Sigmoid colon (tissue), 4 donors: ENCODE results near the gene TSPAN14.

Experiments used
- EP300 ChIP-seq, 4 donors: sonication (generic); formaldehyde crosslinking; IDR thresholded peaks; one replicate each; pipeline ENCODE4 v1.6.1; 2017; ENCODE audit warnings: antibody characterized with exemption in 4 of 4
- TF ChIP-seq, protein P1 (sequence below), 4 experiments: fragments of 450-650 bp in 3 of 4; fragments of 200-600 bp in 1 of 4; IDR thresholded peaks; one replicate each; pipeline ENCODE4 v1.5.1; 2016 to 2019; ENCODE audit warnings: antibody characterized with exemption in 4 of 4, mild to moderate bottlenecking in 3 of 4, moderate library complexity in 2 of 4

DNA sequence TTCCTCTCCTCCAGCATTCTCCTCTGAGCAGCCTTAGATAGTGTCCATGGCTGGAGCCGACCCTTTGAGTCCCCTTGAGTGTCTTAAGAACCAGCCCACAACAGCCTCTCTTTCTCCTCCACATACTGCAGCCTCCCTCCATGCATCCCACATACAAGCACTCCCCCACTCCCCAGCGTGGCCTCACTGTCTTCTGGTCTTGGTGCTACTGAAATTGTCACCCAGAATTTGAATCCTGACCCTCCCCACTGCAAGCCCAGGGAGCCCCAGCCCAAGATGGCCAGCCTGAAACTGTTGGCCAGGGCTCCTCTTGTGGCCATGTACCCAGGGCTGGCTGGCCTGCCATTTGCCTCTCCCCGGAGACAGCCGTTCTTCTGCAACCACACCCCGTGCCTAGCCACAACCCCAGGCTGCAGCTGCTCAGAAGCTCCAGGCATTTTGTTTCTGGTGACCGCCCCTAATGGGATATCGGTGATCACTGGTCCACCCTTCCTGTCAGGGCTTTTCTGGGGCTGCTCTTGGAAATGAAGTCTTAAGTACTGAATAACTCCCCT is 64.8 kb downstream of the TSPAN14 start:
- TF ChIP-seq, protein P1, sequence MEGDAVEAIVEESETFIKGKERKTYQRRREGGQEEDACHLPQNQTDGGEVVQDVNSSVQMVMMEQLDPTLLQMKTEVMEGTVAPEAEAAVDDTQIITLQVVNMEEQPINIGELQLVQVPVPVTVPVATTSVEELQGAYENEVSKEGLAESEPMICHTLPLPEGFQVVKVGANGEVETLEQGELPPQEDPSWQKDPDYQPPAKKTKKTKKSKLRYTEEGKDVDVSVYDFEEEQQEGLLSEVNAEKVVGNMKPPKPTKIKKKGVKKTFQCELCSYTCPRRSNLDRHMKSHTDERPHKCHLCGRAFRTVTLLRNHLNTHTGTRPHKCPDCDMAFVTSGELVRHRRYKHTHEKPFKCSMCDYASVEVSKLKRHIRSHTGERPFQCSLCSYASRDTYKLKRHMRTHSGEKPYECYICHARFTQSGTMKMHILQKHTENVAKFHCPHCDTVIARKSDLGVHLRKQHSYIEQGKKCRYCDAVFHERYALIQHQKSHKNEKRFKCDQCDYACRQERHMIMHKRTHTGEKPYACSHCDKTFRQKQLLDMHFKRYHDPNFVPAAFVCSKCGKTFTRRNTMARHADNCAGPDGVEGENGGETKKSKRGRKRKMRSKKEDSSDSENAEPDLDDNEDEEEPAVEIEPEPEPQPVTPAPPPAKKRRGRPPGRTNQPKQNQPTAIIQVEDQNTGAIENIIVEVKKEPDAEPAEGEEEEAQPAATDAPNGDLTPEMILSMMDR (IDR thresholded peaks at IDR 0.05): no peak
- TF ChIP-seq EP300 (IDR thresholded peaks at IDR 0.05): no peak
